Right lobe of liver (tissue), 6 donors: ENCODE results near the gene MKKS. TPM values are rescaled to one million over a fixed set of nuclear protein-coding genes. Genes with fewer than 3 reads are reported as not detected.

ENCODE experiments used
- ATAC-seq, 4 donors: fragments of 200-7000 bp; cut with Tn5 transposase; one replicate each; pipeline ENCODE4 v1.9.1; 2020; ENCODE audit warnings: mild to moderate bottlenecking in 4 of 4, moderate library complexity in 4 of 4
- DNase-seq, 3 donors: peaks; one replicate each; pipeline ENCODE4 v3.0.0-alpha.2; 2020
- H3K27ac ChIP-seq, 3 donors: fragments of 200-600 bp; one replicate each; pipeline ENCODE4 v1.8.0; 2022
- H3K27me3 ChIP-seq, 2 donors: fragments of 200-600 bp; one replicate each; pipeline ENCODE4 v1.8.0; 2022
- H3K36me3 ChIP-seq, 4 donors: fragments of 200-600 bp; sonication (generic) in 1 of 4; one replicate each; pipeline versions ENCODE4 v1.5.1 to v1.8.0; 2017 to 2022; ENCODE audit warnings: control low read depth in 1 of 4
- H3K4me1 ChIP-seq, 4 donors: fragments of 200-600 bp; sonication (generic) in 1 of 4; one replicate each; pipeline versions ENCODE4 v1.5.1 to v1.8.0; 2017 to 2022; ENCODE audit warnings: control low read depth in 1 of 4
- H3K4me3 ChIP-seq, 3 donors: fragments of 200-600 bp; one replicate each; pipeline ENCODE4 v1.8.0; 2022
- H3K9me3 ChIP-seq, 4 donors: fragments of 200-600 bp; sonication (generic) in 1 of 4; one replicate each; pipeline versions ENCODE4 v1.5.1 to v1.8.0; 2017 to 2022; ENCODE audit warnings: control low read depth in 1 of 4
- CTCF ChIP-seq, 4 donors: fragments of 200-600 bp in 3 of 4; fragments of 450-650 bp in 1 of 4; IDR thresholded peaks; one replicate each; pipeline versions ENCODE4 v1.5.1 to v1.8.0; 2016 to 2022; ENCODE audit warnings: antibody characterized with exemption in 4 of 4, mild to moderate bottlenecking in 2 of 4
- POLR2A ChIP-seq: fragments of 450-650 bp; IDR thresholded peaks from one replicate; pipeline ENCODE4 v1.6.1; 2017; ENCODE audit warnings: antibody characterized with exemption, mild to moderate bottlenecking
- WGBS: methylation state at CpG from one replicate; pipeline ENCODE4 v1.1.6; 2018; ENCODE audit warnings: low coverage, low lambda C conversion rate; ENCODE audit not compliant: insufficient coverage; ENCODE audit errors: missing lambda C conversion rate; 5-methylcytosine and 5-hydroxymethylcytosine counted together
- intact Hi-C, 2 donors: fragments of 100-400 bp; cut with DNase I; formaldehyde crosslinking; loops; one replicate each; pipeline versions ENCODE4 v1.11.2 to v1.14.1; 2022
- total RNA-seq, 6 experiments: library from RNA; depleted of rRNA in 2 of 6; stranded (reverse); fragments of >200 nt in 2 of 6; fragmentation: NEBNext Ultra II Directional in 3 of 6; extraction: Animal tissue kit (Norgen Biotek cat#: 25700) in 3 of 6; gene quantifications; one replicate each; pipeline versions ENCODE4 v1.1.0 to v1.2.4, GENCODE V29; 2016 to 2023
- donor health status: DM: no; HTN: yes; CAD: no.
- donor health status: DM: no; HTN: no; CAD: no.
- donor health status: DM: no; HTN: no; CAD: no.
- donor health status: DM: no; HTN: yes; CAD: no.
- donor health status: DM: no; HTN: yes; CAD: no.

The MKKS gene
- total RNA-seq, 6 experiments from 2014 or later: 11.4 to 17.6 (median 12.1) TPM

- Histone ChIP-seq H3K4me1 (peaks cover 0 to 26% (median 11%) of the 10 kb centered on the region in 4 donors), H3K36me3 (no peaks in the 10 kb centered on the region), H3K27me3 (no peaks in the 10 kb centered on the region), H3K27ac (no peak overlapping the region), H3K9me3 (no peaks in the 10 kb centered on the region), H3K4me3 (no peak overlapping the region)
- TF ChIP-seq POLR2A (no peak), CTCF (IDR thresholded peaks at IDR 0.05) (no peak)
- ATAC-seq: peak in 2 of 4 donors; percentile 27 to 52
- intact Hi-C loops: no loop called here
- WGBS: 31% methylated on average over 5 of the region's 5 CpGs
- DNase-seq: peak in 2 of 3 donors; percentile 46 to 56
Observed at GRCh38 chr20:10429443-10429981, 4.5 kb downstream of the MKKS start.

- ATAC-seq (no peak), DNase-seq (no peak)
- no peak overlapping the region for H3K4me3 ChIP-seq
- H3K27ac ChIP-seq: no peak overlapping the region
- intact Hi-C loops: no loop called here
- TF ChIP-seq POLR2A (no peak), CTCF (IDR thresholded peaks at IDR 0.05) (no peak)
- no peaks in the 10 kb centered on the region for H3K27me3 ChIP-seq
- H3K36me3 ChIP-seq: no peaks in the 10 kb centered on the region
- H3K4me1 ChIP-seq: peaks cover 0 to 40% (median 11%) of the 10 kb centered on the region in 4 donors
- no peaks in the 10 kb centered on the region for H3K9me3 ChIP-seq
Observed at GRCh38 chr20:10428008-10428407, 6.0 kb downstream of the MKKS start.

GRCh38 chr20:10427060-10427692 is 6.8 kb downstream of the MKKS start:
- Histone ChIP-seq H3K36me3 (no peaks in the 10 kb centered on the region), H3K4me3 (no peak overlapping the region), H3K27ac (no peak overlapping the region), H3K27me3 (no peaks in the 10 kb centered on the region), H3K9me3 (no peaks in the 10 kb centered on the region), H3K4me1 (peaks cover 0 to 32% (median 7%) of the 10 kb centered on the region in 4 donors)
- 13% methylated on average over 3 of the region's 3 CpGs for WGBS
- DNase-seq: peak in 2 of 3 donors; percentile 58 to 62
- ATAC-seq: peak; percentile 33 to 67 (median 57)
- intact Hi-C loops: no loop called here
- TF ChIP-seq POLR2A (no peak), CTCF (IDR thresholded peaks at IDR 0.05) (peak; percentile 68 to 85 (median 83))

GRCh38 chr20:10423735-10424134 is 10.3 kb downstream of the MKKS start:
- Histone ChIP-seq H3K27ac (peak overlapping the region; percentile 20 to 37 (median 35)), H3K27me3 (no peaks in the 10 kb centered on the region), H3K36me3 (no peaks in the 10 kb centered on the region), H3K4me1 (peaks cover 0 to 27% (median 13%) of the 10 kb centered on the region in 4 donors), H3K9me3 (no peaks in the 10 kb centered on the region), H3K4me3 (peak overlapping the region in 1 of 3 donors; percentile 0)
- DNase-seq: no peak
- WGBS: 36% methylated on average over 2 of the region's 2 CpGs
- TF ChIP-seq POLR2A: no peak
- TF ChIP-seq CTCF (IDR thresholded peaks at IDR 0.05): no peak
- ATAC-seq: peak; percentile 54 to 83 (median 72)
- intact Hi-C loops: no loop called here
